HepG2 (cell line): ENCODE results near the gene NT5C3B. TPM values are rescaled to one million over a fixed set of nuclear protein-coding genes. Genes with fewer than 3 reads are reported as not detected.
A peak's percentile ranks its signal among the peaks of the same experiment; 100 is the strongest.

Source experiments
- CHCHD3 ChIP-seq: sonication (generic); formaldehyde crosslinking; IDR thresholded peaks from 2 replicates; pipeline ENCODE4 v1.8.0; 2022; ENCODE audit warnings: mild to moderate bottlenecking, missing genetic modification reagents, moderate library complexity
- EEA1 ChIP-seq: sonication (generic); formaldehyde crosslinking; IDR thresholded peaks from 2 replicates; pipeline ENCODE4 v1.5.1; 2020; ENCODE audit warnings: mild to moderate bottlenecking, missing genetic modification reagents, borderline replicate concordance
- NAIF1 ChIP-seq: sonication (generic); formaldehyde crosslinking; IDR thresholded peaks from 2 replicates; pipeline ENCODE4 v1.5.0; 2020; ENCODE audit warnings: mild to moderate bottlenecking, missing genetic modification reagents, borderline replicate concordance
- PRPF4 ChIP-seq: fragments of 200-400 bp; formaldehyde crosslinking; IDR thresholded peaks from 2 replicates; pipeline ENCODE4 v1.6.1; 2016; ENCODE audit warnings: low read length, low read depth; ENCODE audit not compliant: poor library complexity, severe bottlenecking
- SOX5 ChIP-seq: IDR thresholded peaks from 2 replicates; pipeline ENCODE4 v1.6.1; 2016; ENCODE audit warnings: borderline replicate concordance
- SOX6 ChIP-seq, 2 experiments: fragments of 450-650 bp in 1 of 2; sonication (generic) in 1 of 2; formaldehyde crosslinking in 1 of 2; IDR thresholded peaks; 2 replicates each; pipeline versions ENCODE4 v1.4.0 to v1.6.1; 2017 to 2020; ENCODE audit warnings: antibody characterized with exemption in 1 of 2, mild to moderate bottlenecking in 1 of 2, missing genetic modification reagents in 1 of 2
- UBTF ChIP-seq: sonication (generic); formaldehyde crosslinking; IDR thresholded peaks from 2 replicates; pipeline ENCODE4 v1.4.0; 2020; ENCODE audit warnings: mild to moderate bottlenecking, missing genetic modification reagents
- ZFP90 ChIP-seq: sonication (generic); formaldehyde crosslinking; IDR thresholded peaks from 2 replicates; pipeline ENCODE4 v1.8.0; 2022; ENCODE audit warnings: missing genetic modification reagents, mild to moderate bottlenecking, inconsistent platforms, borderline replicate concordance
- ZHX2 ChIP-seq, 2 experiments: sonication (generic) in 1 of 2; formaldehyde crosslinking in 1 of 2; IDR thresholded peaks; 2 replicates each; pipeline versions ENCODE4 v1.6.1 to v1.9.0; 2014 to 2022; ENCODE audit warnings: antibody characterized with exemption in 1 of 2, borderline replicate concordance in 1 of 2, inconsistent platforms in 1 of 2, low read depth in 1 of 2, missing genetic modification reagents in 1 of 2
- ZNF20 ChIP-seq: sonication (generic); formaldehyde crosslinking; IDR thresholded peaks from 2 replicates; pipeline ENCODE4 v1.4.0; 2020; ENCODE audit warnings: mild to moderate bottlenecking, moderate library complexity, missing genetic modification reagents
- ZNF292 ChIP-seq: sonication (generic); formaldehyde crosslinking; IDR thresholded peaks from 2 replicates; pipeline ENCODE4 v1.8.1; 2022; ENCODE audit warnings: mild to moderate bottlenecking, low read depth, missing genetic modification reagents, borderline replicate concordance
- ZNF816 ChIP-seq: sonication (generic); formaldehyde crosslinking; IDR thresholded peaks from 2 replicates; pipeline ENCODE4 v1.8.0; 2022; ENCODE audit warnings: missing genetic modification reagents, mild to moderate bottlenecking, borderline replicate concordance
- polyA plus RNA-seq, 8 experiments: library from polyadenylated mRNA; depleted of rRNA in 3 of 8; stranded (reverse) in 7 of 8; unstranded in 1 of 8; fragments of >200 nt; fragmentation: Illumina TruSeq in 4 of 8; extraction: Trizol in 4 of 8; gene quantifications; 2 replicates each; pipeline versions ENCODE4 v1.2.1 to v1.2.3, GENCODE V29; 2011 to 2016; ENCODE audit warnings: low read depth in 4 of 8, missing spikeins in 1 of 8, mixed read lengths in 1 of 8; ENCODE audit not compliant: insufficient read depth in 1 of 8
- total RNA-seq, 5 experiments: library from RNA; depleted of rRNA; stranded (reverse); fragments of >200 nt; fragmentation: Illumina TruSeq; extraction: Trizol; gene quantifications; 2 replicates each; pipeline ENCODE4 v1.2.3, GENCODE V29; 2016; ENCODE audit warnings: low read depth in 1 of 5
- TF ChIP-seq, protein P1 (sequence below): sonication (generic); formaldehyde crosslinking; IDR thresholded peaks from 2 replicates; pipeline ENCODE4 v1.4.0; 2020; ENCODE audit warnings: missing genetic modification reagents, borderline replicate concordance

NT5C3B gene
- total and polyA plus RNA-seq, 2 of the 13 experiments (the other 11 are each of a cell fraction or from before 2014, with no cell fraction given), result 104 to 126 TPM

DNA sequence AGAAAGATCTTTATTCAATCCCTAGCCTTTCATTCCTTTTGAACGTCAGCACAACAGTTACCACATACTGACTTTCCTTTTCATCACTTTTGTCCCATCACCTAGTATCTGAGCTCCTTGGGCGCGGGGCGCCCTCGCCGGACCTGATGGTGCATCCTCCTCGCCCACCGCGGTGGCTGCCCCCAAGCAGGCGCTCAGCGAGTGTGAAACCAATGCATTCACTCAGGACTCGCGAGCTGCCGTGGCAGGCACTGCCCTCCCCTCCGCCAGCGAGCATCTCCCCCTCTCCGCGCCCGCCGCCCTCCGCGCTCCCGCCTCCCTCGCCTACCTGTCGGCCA is 28.4 kb upstream of the NT5C3B start (continued):
- peak; percentile 91 for TF ChIP-seq CHCHD3 (CRISPR knock-in tag)
- no peak for TF ChIP-seq EEA1
- TF ChIP-seq SOX6 (IDR thresholded peaks at IDR 0.05), result no peak
- peak; percentile 40; the same call in 1 of the 2 replicates for TF ChIP-seq SOX6 (CRISPR knock-in tag; IDR thresholded peaks at IDR 0.05)
- TF ChIP-seq ZNF20 (CRISPR knock-in tag), result no peak
- 0 out of 2 replicates have a peak, but pooled peaks have one; percentile 13 for TF ChIP-seq ZFP90 (CRISPR knock-in tag)
- 0 out of 2 replicates have a peak, but pooled peaks have one; percentile 14 for TF ChIP-seq ZHX2 (IDR thresholded peaks at IDR 0.05; ENCODE audit: low read depth)
- TF ChIP-seq ZHX2 (CRISPR knock-in tag; IDR thresholded peaks at IDR 0.05; ENCODE audit: borderline replicate concordance), result no peak
- TF ChIP-seq, protein P1, sequence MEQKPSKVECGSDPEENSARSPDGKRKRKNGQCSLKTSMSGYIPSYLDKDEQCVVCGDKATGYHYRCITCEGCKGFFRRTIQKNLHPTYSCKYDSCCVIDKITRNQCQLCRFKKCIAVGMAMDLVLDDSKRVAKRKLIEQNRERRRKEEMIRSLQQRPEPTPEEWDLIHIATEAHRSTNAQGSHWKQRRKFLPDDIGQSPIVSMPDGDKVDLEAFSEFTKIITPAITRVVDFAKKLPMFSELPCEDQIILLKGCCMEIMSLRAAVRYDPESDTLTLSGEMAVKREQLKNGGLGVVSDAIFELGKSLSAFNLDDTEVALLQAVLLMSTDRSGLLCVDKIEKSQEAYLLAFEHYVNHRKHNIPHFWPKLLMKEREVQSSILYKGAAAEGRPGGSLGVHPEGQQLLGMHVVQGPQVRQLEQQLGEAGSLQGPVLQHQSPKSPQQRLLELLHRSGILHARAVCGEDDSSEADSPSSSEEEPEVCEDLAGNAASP (CRISPR knock-in tag), result no peak
- TF ChIP-seq PRPF4, result no peak
- no peak for TF ChIP-seq UBTF (CRISPR knock-in tag)
- TF ChIP-seq ZNF816 (CRISPR knock-in tag), result no peak; the same call in 1 of the 2 replicates
- TF ChIP-seq NAIF1 (CRISPR knock-in tag), result peak; percentile 62; the same call in 1 of the 2 replicates
- peak; percentile 22; the same call in 1 of the 2 replicates for TF ChIP-seq SOX5 (CRISPR knock-in tag)
- TF ChIP-seq ZNF292 (CRISPR knock-in tag), result no peak
